BE2C (cell line): ENCODE data around the gene RNF11.

ENCODE experiments used
- DNase-seq: peaks from one replicate; pipeline ENCODE4 v3.0.0-alpha.2; 2020
- H3K27me3 ChIP-seq: fragments of 250-450 bp; sonication (Bioruptor Pico); 2 replicates; pipeline ENCODE4 v1.5.1; 2020; ENCODE audit warnings: mild to moderate bottlenecking
- H3K36me3 ChIP-seq: fragments of 250-450 bp; sonication (Bioruptor Pico); 2 replicates; pipeline ENCODE4 v1.5.1; 2020; ENCODE audit warnings: mild to moderate bottlenecking
- H3K4me1 ChIP-seq: fragments of 250-450 bp; sonication (Bioruptor Pico); 2 replicates; pipeline ENCODE4 v1.5.1; 2020
- H3K4me3 ChIP-seq: 2 replicates; pipeline ENCODE4 v1.5.1; 2011; ENCODE audit warnings: low read depth, low read length
- H3K9me3 ChIP-seq: fragments of 250-450 bp; sonication (Bioruptor Pico); 2 replicates; pipeline ENCODE4 v1.5.1; 2020
- TF ChIP-seq, protein P1 (sequence below): IDR thresholded peaks from 2 replicates; pipeline ENCODE4 v1.5.1; 2012; ENCODE audit warnings: mild to moderate bottlenecking, low read depth, low read length

RNF11 gene

DNA sequence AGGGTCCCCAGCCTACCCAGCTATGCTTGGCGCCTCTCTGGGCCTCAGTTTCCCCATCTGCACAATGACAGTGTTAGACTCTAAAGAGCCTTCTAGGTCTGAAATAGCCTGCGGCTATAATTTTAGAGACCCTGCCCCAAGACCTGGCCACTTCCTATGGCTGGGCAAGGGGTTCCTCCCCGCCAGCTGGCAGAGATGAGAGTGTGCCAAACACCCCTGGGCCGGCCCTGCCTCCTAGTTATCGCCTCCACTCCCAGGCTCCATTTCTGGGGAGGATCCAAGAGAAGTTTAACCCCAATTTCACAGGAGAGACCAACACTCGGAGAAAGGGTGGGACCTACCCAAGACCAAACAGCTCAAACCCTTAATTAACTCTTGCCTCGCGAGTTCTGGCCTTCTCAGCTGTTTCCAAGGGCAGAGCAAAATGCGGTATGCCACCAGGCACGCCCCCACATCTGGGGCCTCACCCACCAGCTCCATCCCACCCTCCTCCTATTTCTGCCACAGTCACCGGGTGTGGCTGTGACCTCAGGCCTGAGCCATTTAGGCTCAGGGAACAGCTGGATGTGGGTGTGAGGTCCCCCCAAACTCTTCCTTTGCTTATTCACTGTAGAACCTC is 58.6 kb downstream of the RNF11 start:
- H3K27me3 ChIP-seq: no peaks in the 10 kb centered on the region
- TF ChIP-seq, protein P1, sequence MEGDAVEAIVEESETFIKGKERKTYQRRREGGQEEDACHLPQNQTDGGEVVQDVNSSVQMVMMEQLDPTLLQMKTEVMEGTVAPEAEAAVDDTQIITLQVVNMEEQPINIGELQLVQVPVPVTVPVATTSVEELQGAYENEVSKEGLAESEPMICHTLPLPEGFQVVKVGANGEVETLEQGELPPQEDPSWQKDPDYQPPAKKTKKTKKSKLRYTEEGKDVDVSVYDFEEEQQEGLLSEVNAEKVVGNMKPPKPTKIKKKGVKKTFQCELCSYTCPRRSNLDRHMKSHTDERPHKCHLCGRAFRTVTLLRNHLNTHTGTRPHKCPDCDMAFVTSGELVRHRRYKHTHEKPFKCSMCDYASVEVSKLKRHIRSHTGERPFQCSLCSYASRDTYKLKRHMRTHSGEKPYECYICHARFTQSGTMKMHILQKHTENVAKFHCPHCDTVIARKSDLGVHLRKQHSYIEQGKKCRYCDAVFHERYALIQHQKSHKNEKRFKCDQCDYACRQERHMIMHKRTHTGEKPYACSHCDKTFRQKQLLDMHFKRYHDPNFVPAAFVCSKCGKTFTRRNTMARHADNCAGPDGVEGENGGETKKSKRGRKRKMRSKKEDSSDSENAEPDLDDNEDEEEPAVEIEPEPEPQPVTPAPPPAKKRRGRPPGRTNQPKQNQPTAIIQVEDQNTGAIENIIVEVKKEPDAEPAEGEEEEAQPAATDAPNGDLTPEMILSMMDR: no peak
- no peak overlapping the region for H3K4me3 ChIP-seq
- H3K4me1 ChIP-seq: no peaks in the 10 kb centered on the region
- no peak for DNase-seq
- no peaks in the 10 kb centered on the region for H3K9me3 ChIP-seq
- no peaks in the 10 kb centered on the region for H3K36me3 ChIP-seq

- no peak for DNase-seq
- no peaks in the 10 kb centered on the region for H3K9me3 ChIP-seq
- no peaks in the 10 kb centered on the region for H3K4me1 ChIP-seq
- H3K36me3 ChIP-seq: no peaks in the 10 kb centered on the region
- TF ChIP-seq, protein P1: no peak
- H3K4me3 ChIP-seq: no peak overlapping the region
- H3K27me3 ChIP-seq: no peaks in the 10 kb centered on the region
These were observed 59.9 kb downstream of the RNF11 start for GRCh38 chr1:51295926-51296325.

DNA sequence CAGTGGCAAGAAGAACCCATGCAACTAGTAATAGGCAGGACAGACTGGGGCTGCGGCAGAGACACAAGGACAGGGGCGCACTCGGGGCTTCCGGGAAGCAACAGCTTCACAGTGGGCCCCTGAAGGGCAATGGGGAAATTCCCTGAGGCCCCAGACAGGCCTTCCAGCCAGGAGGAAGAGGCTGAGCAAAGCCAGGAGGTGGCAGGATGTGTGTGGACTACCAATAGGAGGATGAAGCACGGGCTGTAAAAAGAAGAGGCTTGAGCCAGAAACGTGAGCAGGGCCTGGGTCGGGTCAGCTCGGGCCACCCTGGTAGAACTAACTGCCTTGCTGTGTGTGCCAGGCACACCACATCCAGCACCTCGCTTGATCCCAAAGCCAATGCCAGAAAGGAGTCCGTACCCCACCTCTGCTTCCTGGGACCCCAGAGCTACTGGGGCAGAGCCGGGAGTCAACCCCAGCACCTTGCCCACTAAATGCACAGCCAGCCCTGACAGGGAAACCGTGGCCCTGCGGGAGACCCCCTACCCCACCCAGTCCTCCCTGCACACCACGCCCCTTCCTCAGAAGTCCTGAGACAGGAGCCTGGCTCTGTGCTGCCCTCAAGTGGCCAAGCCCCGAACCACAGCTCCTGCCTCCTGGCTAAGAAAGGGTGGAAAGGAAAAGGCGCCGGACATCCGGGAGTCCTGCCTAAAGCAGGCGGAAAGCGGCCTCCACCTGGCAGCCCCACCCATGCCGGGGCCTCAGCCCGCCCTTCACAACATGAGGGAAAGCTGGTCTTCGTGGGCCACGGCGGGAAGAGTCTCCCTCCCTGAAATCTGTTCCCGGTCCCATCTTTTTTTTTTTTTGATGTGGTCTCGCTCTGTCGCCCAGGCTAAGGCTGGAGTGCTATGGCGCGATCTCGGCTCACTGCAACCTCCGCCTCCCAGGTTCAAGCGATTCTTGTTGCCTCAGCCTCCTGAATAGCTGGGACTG is 60.6 kb downstream of the RNF11 start:
- H3K36me3 ChIP-seq: no peaks in the 10 kb centered on the region
- H3K27me3 ChIP-seq: no peaks in the 10 kb centered on the region
- TF ChIP-seq, protein P1: peak; percentile 85
- DNase-seq: peak; percentile 72
- no peaks in the 10 kb centered on the region for H3K4me1 ChIP-seq
- no peaks in the 10 kb centered on the region for H3K9me3 ChIP-seq
- H3K4me3 ChIP-seq: 0 out of 2 replicates have a peak overlapping the region, but pooled peaks have one; percentile 19

DNA sequence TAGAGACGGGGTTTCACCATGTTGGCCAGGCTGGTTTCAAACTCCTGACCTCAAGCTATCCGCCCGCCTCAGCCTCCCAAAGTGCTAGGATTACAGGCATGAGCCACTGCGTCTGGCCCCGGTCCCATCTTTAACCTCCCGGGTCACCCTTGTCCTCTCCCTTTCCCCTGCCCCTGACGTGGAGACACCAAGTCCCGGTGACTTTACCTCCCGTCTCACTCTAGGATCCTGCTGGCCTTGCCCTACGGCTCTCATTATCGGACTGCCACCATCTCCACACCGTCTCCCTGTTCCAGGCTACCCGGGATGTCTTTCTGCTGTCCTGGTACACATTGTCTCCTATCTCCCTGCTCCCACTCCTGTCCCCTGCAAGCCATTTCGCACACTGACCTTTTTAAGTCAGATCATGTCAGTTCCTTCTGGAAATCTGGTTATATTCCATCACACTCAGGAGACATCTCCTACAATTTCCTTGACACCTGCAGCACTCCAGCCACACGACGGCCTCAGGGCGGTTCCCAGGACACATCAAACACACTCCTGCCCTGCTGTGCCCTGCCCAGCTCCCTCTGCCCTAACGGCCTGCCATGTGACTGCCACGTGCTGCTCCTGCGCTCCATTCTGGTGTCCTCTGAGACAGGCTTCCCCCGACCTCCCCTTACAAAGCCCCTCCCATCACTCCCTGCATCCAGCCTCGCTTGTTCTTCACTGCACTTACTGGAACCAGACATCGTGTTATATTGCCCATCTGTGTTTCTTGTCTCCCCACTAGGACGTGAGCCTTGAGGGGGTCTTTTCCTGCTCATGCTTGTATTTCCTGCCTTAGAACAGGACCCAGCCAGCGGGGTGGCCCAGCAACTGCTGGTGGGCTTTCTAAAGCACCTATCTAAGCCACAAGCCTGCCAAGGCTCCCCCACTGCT is 61.6 kb downstream of the RNF11 start:
- TF ChIP-seq, protein P1: no peak

DNA sequence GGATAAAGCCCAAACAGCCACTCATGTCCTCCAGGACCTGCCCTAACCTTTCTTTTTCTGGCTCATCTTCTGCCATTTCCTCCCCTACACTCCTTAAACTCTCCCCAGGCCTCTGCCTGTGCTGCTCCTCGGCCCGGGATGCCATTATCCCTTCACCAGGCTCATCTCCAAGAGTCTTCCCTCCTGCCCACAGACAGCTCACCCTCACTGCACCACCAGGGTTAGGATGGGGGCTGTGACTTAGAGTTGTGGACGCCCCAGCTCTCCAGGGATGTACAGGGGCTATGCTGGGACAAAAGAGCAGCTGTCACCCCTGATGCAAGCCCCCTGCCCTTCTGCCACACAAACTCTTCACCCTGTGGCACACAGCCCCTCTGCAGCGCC is 62.2 kb downstream of the RNF11 start:
- Histone ChIP-seq H3K9me3 (no peaks in the 10 kb centered on the region), H3K36me3 (no peaks in the 10 kb centered on the region), H3K4me3 (no peak overlapping the region), H3K27me3 (no peaks in the 10 kb centered on the region), H3K4me1 (no peaks in the 10 kb centered on the region)
- TF ChIP-seq, protein P1: no peak
- DNase-seq: no peak

More for the DNA sequence above, 61.6 kb downstream of the RNF11 start:
- Histone ChIP-seq H3K4me3 (no peak overlapping the region), H3K27me3 (no peaks in the 10 kb centered on the region), H3K9me3 (no peaks in the 10 kb centered on the region), H3K36me3 (no peaks in the 10 kb centered on the region), H3K4me1 (no peaks in the 10 kb centered on the region)
- no peak for DNase-seq
